Lung microvascular endothelial cell (primary cell): Measurements from ENCODE around the gene FAM193A. TPM values are rescaled to one million over a fixed set of nuclear protein-coding genes. Genes with fewer than 3 reads are reported as not detected.
"Not testable (repeated sequence)": the region's sequence is repeated elsewhere in the genome, so short reads cannot be mapped to it uniquely, and the experiment has no call there.

Experiments used
- DNase-seq, 2 donors: peaks; one replicate each; pipeline versions ENCODE4 v3.0.0 to v3.0.0-alpha.2; 2010; ENCODE audit warnings: low read depth in 2 of 2
- total RNA-seq: library from RNA; depleted of rRNA; stranded (reverse); fragments of >200 nt; gene quantifications from 2 replicates; pipeline ENCODE4 v1.2.1, GENCODE V29; 2014

The FAM193A gene
- total RNA-seq, 1 donor from 2014 or later, result 7.1 TPM

GRCh38 chr4:2768921-2769336 lies 232.5 kb downstream of the FAM193A start:
- DNase-seq, result no peak

- no peak for DNase-seq
Measured at GRCh38 chr4:2771264-2771663, 234.8 kb downstream of the FAM193A start.

DNA sequence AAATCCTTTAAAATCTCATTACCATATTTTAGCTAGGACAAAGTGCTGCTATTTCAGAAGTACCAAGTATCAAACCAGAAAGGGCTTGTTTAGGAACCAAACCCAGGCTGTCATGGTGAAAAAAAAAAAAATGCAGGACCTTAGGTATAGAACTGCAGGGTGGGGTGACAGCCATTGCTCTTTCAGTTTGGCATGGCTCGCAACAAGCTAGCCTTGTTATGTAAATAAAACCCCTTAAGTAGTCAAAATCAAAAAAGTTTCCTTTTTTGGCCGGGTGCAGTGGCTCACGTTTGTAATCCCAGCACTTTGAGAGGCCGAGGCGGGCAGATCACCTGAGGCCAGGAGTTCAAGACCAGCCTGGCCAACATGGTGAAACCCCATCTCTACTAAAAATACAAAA lies 244.2 kb downstream of the FAM193A start:
- DNase-seq, result not testable (repeated sequence)

GRCh38 chr4:2781911-2782310 lies 245.5 kb downstream of the FAM193A start:
- DNase-seq, result no peak

Other genes with a start within 250 kb of the FAM193A start
- gene ZFYVE28, start 118.0 kb upstream of the FAM193A start, total RNA-seq, result 1.8 and 2.6 TPM in 2 replicates
- gene CFAP99, start 117.7 kb upstream of the FAM193A start, total RNA-seq, result not detected in 2 replicates
- 30.0 and 30.5 TPM in 2 replicates for gene RNF4, start 67.5 kb upstream of the FAM193A start, total RNA-seq
- 58.4 and 70.6 TPM in 2 replicates for gene TNIP2, start 219.7 kb downstream of the FAM193A start, total RNA-seq